Activated CD4-positive, alpha-beta T cell treated with anti-CD3 and anti-CD28 coated beads, Interleukin-2, amount 50 U/mL, for 48 hours (primary cell): Measurements from ENCODE around the gene SMG7.

Source experiments
- DNase-seq, 2 experiments: peaks; one replicate each; pipeline ENCODE4 v3.0.0-alpha.2; 2020

The SMG7 gene

DNA sequence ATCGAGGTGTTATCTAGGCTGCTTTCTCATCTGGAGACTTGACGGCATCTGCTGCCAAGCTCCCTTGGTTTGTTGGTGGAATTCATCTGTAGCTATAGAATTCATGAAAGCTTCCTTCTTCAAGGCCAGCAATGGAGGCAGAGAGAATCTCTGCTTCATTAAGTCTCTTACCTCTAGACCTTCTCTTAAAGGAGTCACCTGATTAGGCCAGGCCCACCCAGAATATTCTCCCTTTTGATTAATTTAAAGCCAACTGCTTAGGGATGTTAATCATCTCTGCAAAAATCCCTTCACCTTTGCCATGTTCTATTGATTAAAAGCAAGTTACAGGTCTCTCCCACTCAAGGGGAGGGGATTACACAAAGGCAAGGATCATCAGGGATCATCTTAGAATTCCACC is 123.2 kb downstream of the SMG7 start:
- no peak for DNase-seq

DNA sequence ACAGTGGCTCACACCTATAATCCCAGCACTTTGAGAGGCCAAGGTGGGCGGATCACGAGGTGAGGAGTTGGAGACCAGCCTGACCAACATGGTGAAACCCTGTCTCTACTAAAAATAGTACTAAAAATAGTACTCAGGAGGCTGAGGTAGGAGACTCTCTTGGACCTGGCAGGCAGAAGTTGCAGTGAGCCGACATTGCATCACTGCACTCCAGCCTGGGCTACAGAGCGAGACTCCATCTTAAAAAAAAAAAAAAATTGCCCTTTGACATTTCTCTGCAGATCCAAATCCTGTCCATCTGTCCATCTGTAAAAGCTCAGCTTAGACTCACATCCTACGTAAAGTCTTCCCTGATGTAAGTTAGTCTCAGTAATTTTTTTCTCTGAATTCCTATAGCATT is 124.2 kb downstream of the SMG7 start:
- DNase-seq = no peak

DNA sequence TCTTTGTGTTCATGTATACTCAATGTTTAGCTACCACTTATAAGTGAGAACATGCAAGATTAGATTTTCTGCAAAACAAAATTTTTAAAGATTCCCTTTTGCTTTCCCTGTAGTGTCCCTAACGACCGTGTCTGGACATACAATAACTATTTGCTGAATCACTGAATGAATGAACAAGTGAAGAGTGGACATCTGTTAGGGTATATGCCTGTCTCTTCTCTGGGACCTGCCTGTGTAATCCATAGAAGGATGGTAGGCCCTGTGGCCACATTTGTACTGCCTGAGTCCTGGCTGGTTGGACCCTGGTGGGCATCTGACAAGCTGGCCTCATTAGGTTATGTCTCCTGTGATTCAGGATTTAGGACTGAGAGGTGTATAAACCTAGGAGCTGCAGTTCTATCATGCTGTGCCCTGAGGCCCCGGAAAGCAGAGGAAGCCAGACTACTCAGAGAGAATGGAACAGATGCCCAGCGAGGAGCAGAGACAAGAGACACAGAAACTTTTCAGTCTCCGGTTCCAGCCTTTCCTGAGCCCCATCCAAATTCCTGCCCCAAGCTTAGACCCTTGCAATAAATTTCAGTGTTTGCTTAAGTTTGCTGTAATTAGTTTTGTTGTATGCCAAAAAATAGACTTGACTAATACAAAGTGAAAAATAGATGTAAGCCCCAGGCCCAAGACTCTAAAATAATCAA is 125.5 kb downstream of the SMG7 start:
- DNase-seq = no peak

- no peak for DNase-seq
Measured at GRCh38 chr1:183598386-183598785, 126.1 kb downstream of the SMG7 start.

GRCh38 chr1:183600136-183600535 is 127.8 kb downstream of the SMG7 start:
- no peak for DNase-seq

- no peak for DNase-seq
Measured at GRCh38 chr1:183600634-183601033, 128.3 kb downstream of the SMG7 start.

DNA sequence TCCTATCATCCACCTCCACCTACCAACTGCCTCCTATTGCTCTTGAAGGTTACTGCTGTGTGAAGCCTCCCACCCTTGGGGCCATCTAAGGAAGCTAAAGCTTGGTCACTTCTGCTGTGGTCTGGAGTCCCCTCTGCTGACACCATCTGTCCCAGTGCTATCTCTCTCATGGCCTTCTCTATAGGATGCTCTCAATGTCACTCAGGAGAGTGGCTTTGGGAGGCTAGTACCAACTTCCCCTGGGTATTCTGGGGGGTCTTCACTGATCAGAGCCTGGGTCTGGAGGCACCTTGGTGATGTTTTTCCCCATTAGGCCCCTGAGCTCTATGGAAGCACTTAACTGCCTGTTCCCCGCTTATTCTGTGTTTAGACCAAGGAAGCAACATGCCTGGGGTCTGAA is 130.2 kb downstream of the SMG7 start:
- DNase-seq = no peak
